GM12878 (cell line): ENCODE results near the gene ABHD14A. TPM values are rescaled to one million over a fixed set of nuclear protein-coding genes. Genes with fewer than 3 reads are reported as not detected.

ENCODE experiments used
- ATAC-seq: fragments of 200-7000 bp; cut with Tn5 transposase; 3 replicates; pipeline ENCODE4 v1.9.1; 2020; ENCODE audit warnings: mild to moderate bottlenecking, moderate library complexity
- BruUV-seq: library from RNA; stranded (reverse); fragments of 400-500 nt; replicated peaks from 2 replicates; lab custom pipeline; 2021; lab: Mats Ljungman, UMichigan
- CTCF ChIA-PET: fragments of 300-600 bp; sonication (Branson Sonifier 250); formaldehyde crosslinking; extraction: SDS; loops from one replicate; lab custom pipeline; 2021; ENCODE audit warnings: inconsistent platforms; lab: Yijun Ruan, JAX
- POLR2A ChIA-PET: fragments of 350-600 bp; formaldehyde crosslinking; extraction: SDS; loops from one replicate; lab custom pipeline; 2021; ENCODE audit warnings: inconsistent platforms; lab: Charles Lee
- RAD21 ChIA-PET: fragments of 300-600 bp; sonication (Branson Sonifier 250); formaldehyde crosslinking; loops from one replicate; lab custom pipeline; 2023; ENCODE audit warnings: antibody characterized with exemption; ENCODE audit not compliant: unreplicated experiment; lab: Charles Lee
- SMC1A ChIA-PET: fragments of 300-600 bp; sonication (Branson Sonifier 250); formaldehyde crosslinking; loops from one replicate; lab custom pipeline; 2023; ENCODE audit not compliant: unreplicated experiment, uncharacterized antibody; lab: Charles Lee
- DNase-seq: peaks from one replicate; pipeline ENCODE4 v3.0.0-alpha.2; 2011; ENCODE audit warnings: low read depth, low spot score
- FAIRE-seq: peaks from 3 replicates; lab custom pipeline; 2011; peaks lifted over from hg19 to GRCh38; lab: Jason Lieb, UNC
- H2AFZ ChIP-seq: 2 replicates; pipeline ENCODE4 v1.6.0; 2011; ENCODE audit warnings: low read depth, low read length, control low read depth; ENCODE audit not compliant: control insufficient read depth
- H3K27ac ChIP-seq: 2 replicates; pipeline ENCODE4 v1.5.1; 2011; ENCODE audit warnings: control low read depth; ENCODE audit not compliant: control insufficient read depth, insufficient read depth
- H3K27me3 ChIP-seq, 2 experiments: replicated peaks in 1 of 2; 2 replicates each; pipeline versions ENCODE4 v1.6.0 to v1.6.1; 2011; ENCODE audit warnings: low read length in 1 of 2; ENCODE audit not compliant: control insufficient read depth in 2 of 2, insufficient read depth in 2 of 2
- H3K36me3 ChIP-seq, 2 experiments: 2 replicates each; pipeline ENCODE4 v1.5.1; 2011; ENCODE audit warnings: low read length in 1 of 2; ENCODE audit not compliant: control insufficient read depth in 2 of 2, insufficient read depth in 2 of 2
- H3K4me1 ChIP-seq: 2 replicates; pipeline ENCODE4 v1.6.1; 2011; ENCODE audit warnings: mild to moderate bottlenecking, low read length, moderate library complexity, mixed read lengths; ENCODE audit not compliant: control insufficient read depth, insufficient read depth
- H3K4me2 ChIP-seq: 2 replicates; pipeline ENCODE4 v1.6.0; 2011; ENCODE audit warnings: control low read depth; ENCODE audit not compliant: control insufficient read depth, insufficient read depth
- H3K4me3 ChIP-seq: fragments of 200-600 bp; sonication (generic); 2 replicates; pipeline ENCODE4 v1.5.1; 2016
- H3K79me2 ChIP-seq: 2 replicates; pipeline ENCODE4 v1.6.0; 2011; ENCODE audit warnings: low read length; ENCODE audit not compliant: control insufficient read depth, insufficient read depth
- H3K9ac ChIP-seq: 2 replicates; pipeline ENCODE4 v1.8.0; 2011; ENCODE audit warnings: low read length, control low read depth, mixed read lengths; ENCODE audit not compliant: control insufficient read depth, insufficient read depth
- H3K9me3 ChIP-seq: replicated peaks from 3 replicates; pipeline ENCODE4 v1.5.1; 2011; ENCODE audit warnings: mild to moderate bottlenecking, low read length; ENCODE audit not compliant: control insufficient read depth, insufficient read depth
- H4K20me1 ChIP-seq: 2 replicates; pipeline ENCODE4 v1.6.0; 2011; ENCODE audit not compliant: control insufficient read depth, insufficient read depth
- CHD2 ChIP-seq: IDR thresholded peaks from 2 replicates; pipeline ENCODE4 v1.6.1; 2011; ENCODE audit warnings: low read depth, low read length, improper control_type of control experiment, borderline replicate concordance
- CREB1 ChIP-seq: IDR thresholded peaks from 2 replicates; pipeline ENCODE4 v1.6.1; 2012; ENCODE audit warnings: low read depth, mild to moderate bottlenecking, inconsistent platforms
- EZH2 ChIP-seq: IDR thresholded peaks from 2 replicates; pipeline ENCODE4 v1.6.1; 2012; ENCODE audit warnings: low read depth, mild to moderate bottlenecking, control low read depth, inconsistent platforms, low read length, borderline replicate concordance; ENCODE audit not compliant: control insufficient read depth
- HCFC1 ChIP-seq: fragments of 150-350 bp; IDR thresholded peaks from 2 replicates; pipeline ENCODE4 v1.6.1; 2014; ENCODE audit warnings: low read length
- HDAC6 ChIP-seq: fragments of 200-600 bp; sonication (generic); IDR thresholded peaks from one replicate; pipeline ENCODE4 v1.8.0; 2017; ENCODE audit warnings: antibody characterized with exemption; ENCODE audit not compliant: unreplicated experiment
- MTA3 ChIP-seq: IDR thresholded peaks from 2 replicates; pipeline ENCODE4 v1.6.1; 2012; ENCODE audit warnings: low read length, inconsistent platforms, borderline replicate concordance
- SUPT20H ChIP-seq: IDR thresholded peaks from 2 replicates; pipeline ENCODE4 v1.6.1; 2011; ENCODE audit warnings: low read depth, mild to moderate bottlenecking, low read length, moderate library complexity, borderline replicate concordance; ENCODE audit not compliant: control insufficient read depth
- WRNIP1 ChIP-seq: IDR thresholded peaks from 2 replicates; pipeline ENCODE4 v1.6.1; 2011; ENCODE audit warnings: low read depth, low read length, improper control_type of control experiment, borderline replicate concordance
- YY1 ChIP-seq: IDR thresholded peaks from 2 replicates; pipeline ENCODE4 v1.6.1; 2011; ENCODE audit warnings: low read depth, mild to moderate bottlenecking, low read length
- ZSCAN29 ChIP-seq: fragments of 450-650 bp; IDR thresholded peaks from 2 replicates; pipeline ENCODE4 v1.6.1; 2017; ENCODE audit warnings: mild to moderate bottlenecking, moderate library complexity
- ZZZ3 ChIP-seq: IDR thresholded peaks from 2 replicates; pipeline ENCODE4 v1.6.1; 2011; ENCODE audit warnings: low read depth; ENCODE audit not compliant: control insufficient read depth, insufficient read length
- WGBS: methylation state at CpG from one replicate; pipeline ENCODE4 v1.1.6; 2016; ENCODE audit warnings: low lambda C conversion rate; ENCODE audit not compliant: insufficient replicate concordance, insufficient coverage; ENCODE audit errors: missing lambda C conversion rate; 5-methylcytosine and 5-hydroxymethylcytosine counted together
- in situ Hi-C: fragments of 300-500 bp; cut with MboI; formaldehyde crosslinking; loops from 9 replicates; pipeline ENCODE4 v1.14.3; 2018; ENCODE audit warnings: mixed read lengths
- intact Hi-C: fragments of 100-400 bp; cut with micrococcal nuclease; formaldehyde crosslinking; loops from one replicate; pipeline ENCODE4 v1.14.2; 2022; ENCODE audit not compliant: unreplicated experiment
- polyA plus RNA-seq, 11 experiments: library from polyadenylated mRNA; depleted of rRNA in 4 of 11; unstranded in 6 of 11; stranded (reverse) in 5 of 11; fragments of >200 nt; fragmentation: Nextera tagmentation in 4 of 11; fragmentation: Illumina TruSeq in 1 of 11; extraction: Ambion mirVana in 4 of 11; extraction: Trizol in 1 of 11; gene quantifications; 1 replicate in 1 of 11; 2 replicates in 10 of 11; pipeline versions ENCODE4 v1.2.1 to v1.2.3, GENCODE V29; 2011 to 2016; ENCODE audit warnings: inconsistent platforms in 2 of 11, missing spikeins in 2 of 11, low read depth in 1 of 11
- total RNA-seq, 4 experiments: library from RNA; depleted of rRNA in 3 of 4; stranded (reverse); fragments of >200 nt in 3 of 4; fragmentation: Illumina TruSeq in 1 of 4; extraction: Trizol in 1 of 4; gene quantifications; 2 replicates each; pipeline versions ENCODE4 v1.2.1 to v1.2.3, GENCODE V29; 2013 to 2021
- TF ChIP-seq, protein P1 (sequence below): IDR thresholded peaks from 2 replicates; pipeline ENCODE4 v1.6.1; 2011; ENCODE audit warnings: borderline replicate concordance, low read depth, mild to moderate bottlenecking, moderate library complexity, low read length; ENCODE audit not compliant: insufficient read depth, poor library complexity, severe bottlenecking
- TF ChIP-seq, protein P2 (sequence below): fragments of 450-650 bp; IDR thresholded peaks from 2 replicates; pipeline ENCODE4 v1.6.1; 2017; ENCODE audit warnings: antibody characterized with exemption, mild to moderate bottlenecking, moderate library complexity

Gene ABHD14A
- total and polyA plus RNA-seq, 10 of the 15 experiments (the other 5 are each of a cell fraction or from before 2014, with no cell fraction given): 1.2 to 27.0 (median 7.9) TPM

DNA sequence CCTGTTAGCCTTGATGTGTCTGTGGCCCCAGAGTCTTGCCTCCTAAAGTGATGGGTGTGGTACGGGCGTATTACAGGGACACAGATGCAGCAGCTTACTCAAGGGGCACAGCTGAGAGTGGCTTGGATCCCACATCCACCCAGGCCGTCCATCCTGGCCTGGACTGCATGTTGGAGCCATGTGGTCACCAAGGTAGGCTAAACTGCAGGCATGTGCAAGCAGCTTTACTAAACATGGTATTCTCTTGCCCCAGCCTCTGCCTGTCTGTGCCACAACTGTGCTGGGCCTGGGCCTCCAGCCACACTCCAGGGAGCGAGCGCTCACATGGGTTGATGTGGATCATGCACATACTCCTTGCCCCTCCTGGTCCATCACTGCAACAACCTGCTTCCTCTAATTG, 25.7 kb upstream of the ABHD14A start:
- intact Hi-C loops: no loop called here
- CTCF ChIA-PET: no interaction called here
- WGBS: 96% methylated on average over 5 of the region's 5 CpGs

More for the DNA sequence above, 25.7 kb upstream of the ABHD14A start:
- Histone ChIP-seq H3K27ac (no peak overlapping the region), H3K4me1 (no peaks in the 10 kb centered on the region), H3K79me2 (no peaks in the 10 kb centered on the region), H3K4me3 (no peak overlapping the region), H4K20me1 (no peaks in the 10 kb centered on the region), H3K36me3 (peaks cover 0 to 2% of the 10 kb centered on the region in 2 experiments; a peak in 1 of 4 replicates), H2AFZ (no peak overlapping the region)
- FAIRE-seq (no peak), ATAC-seq (no peak)
- in situ Hi-C loops: no loop called here
- TF ChIP-seq SUPT20H (no peak), CREB1 (no peak), WRNIP1 (no peak), CHD2 (no peak), YY1 (no peak), EZH2 (no peak), ZZZ3 (no peak), HCFC1 (no peak), HDAC6 (no peak), MTA3 (no peak), ZSCAN29 (no peak)
- TF ChIP-seq, protein P1, sequence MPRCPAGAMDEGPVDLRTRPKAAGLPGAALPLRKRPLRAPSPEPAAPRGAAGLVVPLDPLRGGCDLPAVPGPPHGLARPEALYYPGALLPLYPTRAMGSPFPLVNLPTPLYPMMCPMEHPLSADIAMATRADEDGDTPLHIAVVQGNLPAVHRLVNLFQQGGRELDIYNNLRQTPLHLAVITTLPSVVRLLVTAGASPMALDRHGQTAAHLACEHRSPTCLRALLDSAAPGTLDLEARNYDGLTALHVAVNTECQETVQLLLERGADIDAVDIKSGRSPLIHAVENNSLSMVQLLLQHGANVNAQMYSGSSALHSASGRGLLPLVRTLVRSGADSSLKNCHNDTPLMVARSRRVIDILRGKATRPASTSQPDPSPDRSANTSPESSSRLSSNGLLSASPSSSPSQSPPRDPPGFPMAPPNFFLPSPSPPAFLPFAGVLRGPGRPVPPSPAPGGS: no peak
- TF ChIP-seq, protein P2, sequence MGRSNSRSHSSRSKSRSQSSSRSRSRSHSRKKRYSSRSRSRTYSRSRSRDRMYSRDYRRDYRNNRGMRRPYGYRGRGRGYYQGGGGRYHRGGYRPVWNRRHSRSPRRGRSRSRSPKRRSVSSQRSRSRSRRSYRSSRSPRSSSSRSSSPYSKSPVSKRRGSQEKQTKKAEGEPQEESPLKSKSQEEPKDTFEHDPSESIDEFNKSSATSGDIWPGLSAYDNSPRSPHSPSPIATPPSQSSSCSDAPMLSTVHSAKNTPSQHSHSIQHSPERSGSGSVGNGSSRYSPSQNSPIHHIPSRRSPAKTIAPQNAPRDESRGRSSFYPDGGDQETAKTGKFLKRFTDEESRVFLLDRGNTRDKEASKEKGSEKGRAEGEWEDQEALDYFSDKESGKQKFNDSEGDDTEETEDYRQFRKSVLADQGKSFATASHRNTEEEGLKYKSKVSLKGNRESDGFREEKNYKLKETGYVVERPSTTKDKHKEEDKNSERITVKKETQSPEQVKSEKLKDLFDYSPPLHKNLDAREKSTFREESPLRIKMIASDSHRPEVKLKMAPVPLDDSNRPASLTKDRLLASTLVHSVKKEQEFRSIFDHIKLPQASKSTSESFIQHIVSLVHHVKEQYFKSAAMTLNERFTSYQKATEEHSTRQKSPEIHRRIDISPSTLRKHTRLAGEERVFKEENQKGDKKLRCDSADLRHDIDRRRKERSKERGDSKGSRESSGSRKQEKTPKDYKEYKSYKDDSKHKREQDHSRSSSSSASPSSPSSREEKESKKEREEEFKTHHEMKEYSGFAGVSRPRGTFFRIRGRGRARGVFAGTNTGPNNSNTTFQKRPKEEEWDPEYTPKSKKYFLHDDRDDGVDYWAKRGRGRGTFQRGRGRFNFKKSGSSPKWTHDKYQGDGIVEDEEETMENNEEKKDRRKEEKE: no peak
- TF ChIP-seq, all 136 proteins: peak for 0
- ChIA-PET RAD21 (no interaction called here), POLR2A (no interaction called here), SMC1A (no interaction called here)
- no peaks in the 10 kb centered on the region for H3K9me3 ChIP-seq
- H3K4me2 ChIP-seq: no peak overlapping the region
- H3K27me3 ChIP-seq: peaks cover 0 to 2% of the 10 kb centered on the region in 2 experiments; a peak in 1 of 4 replicates
- no peak overlapping the region for H3K9ac ChIP-seq
- no peak for DNase-seq
- BruUV-seq: no TSS peak
